T-helper 22 cell (primary cell): Measurements from ENCODE around the gene DEF6.

Experiments used
- DNase-seq: peaks from one replicate; pipeline ENCODE4 v3.0.0-alpha.2; 2020; ENCODE audit warnings: low read depth

DEF6 gene

GRCh38 chr6:35351422-35351821 is 53.8 kb downstream of the DEF6 start:
- no peak for DNase-seq

GRCh38 chr6:35352735-35353134 is 55.1 kb downstream of the DEF6 start:
- no peak for DNase-seq

- no peak for DNase-seq
These were observed 56.9 kb downstream of the DEF6 start for GRCh38 chr6:35354361-35355135.

GRCh38 chr6:35356391-35356790 is 58.8 kb downstream of the DEF6 start:
- DNase-seq = no peak

- no peak for DNase-seq
These were observed 60.1 kb downstream of the DEF6 start for GRCh38 chr6:35357677-35358076.

GRCh38 chr6:35358086-35358485 is 60.5 kb downstream of the DEF6 start:
- no peak for DNase-seq

- DNase-seq = no peak
These were observed 61.7 kb downstream of the DEF6 start for GRCh38 chr6:35359346-35359743.

- DNase-seq = no peak
These were observed 62.2 kb downstream of the DEF6 start for GRCh38 chr6:35359744-35360348.

GRCh38 chr6:35360349-35361138 is 62.9 kb downstream of the DEF6 start:
- DNase-seq = no peak

GRCh38 chr6:35362200-35362599 is 64.6 kb downstream of the DEF6 start:
- DNase-seq = no peak

GRCh38 chr6:35363293-35363750 is 65.7 kb downstream of the DEF6 start:
- no peak for DNase-seq

GRCh38 chr6:35365594-35366203 is 68.1 kb downstream of the DEF6 start:
- DNase-seq = no peak

GRCh38 chr6:35366204-35366596 is 68.6 kb downstream of the DEF6 start:
- DNase-seq = no peak

- DNase-seq = no peak
These were observed 70.0 kb downstream of the DEF6 start for GRCh38 chr6:35367646-35368037.

GRCh38 chr6:35368038-35368887 is 70.6 kb downstream of the DEF6 start:
- DNase-seq = no peak

- DNase-seq = peak; percentile 23
These were observed 72.6 kb downstream of the DEF6 start for GRCh38 chr6:35370124-35370741.

GRCh38 chr6:35370785-35371493 is 73.3 kb downstream of the DEF6 start:
- DNase-seq = no peak
